SU-DHL-6 (cell line): ENCODE measurements around the gene KRT82.

Source experiments
- H2AFZ ChIP-seq: fragments of 200-600 bp; sonication (generic); 2 replicates; pipeline ENCODE4 v1.6.1; 2014; ENCODE audit warnings: low read depth, mild to moderate bottlenecking, moderate library complexity, mixed read lengths, antibody characterized with exemption, low read length; ENCODE audit not compliant: severe bottlenecking
- H3F3A ChIP-seq: fragments of 200-600 bp; shearing (Covaris generic); 2 replicates; pipeline ENCODE4 v1.6.0; 2016; ENCODE audit warnings: antibody characterized with exemption, mild to moderate bottlenecking; ENCODE audit not compliant: insufficient read depth
- H3K27ac ChIP-seq: fragments of 200-600 bp; sonication (generic); 2 replicates; pipeline ENCODE4 v1.5.1; 2016; ENCODE audit warnings: low read depth, mild to moderate bottlenecking, low read length, moderate library complexity, mixed read lengths
- H3K27me3 ChIP-seq: fragments of 200-600 bp; sonication (generic), shearing (Covaris generic); 2 replicates; pipeline ENCODE4 v1.6.0; 2014; ENCODE audit warnings: mild to moderate bottlenecking, low read length
- H3K36me3 ChIP-seq: fragments of 200-600 bp; sonication (generic); 2 replicates; pipeline ENCODE4 v1.6.1; 2014; ENCODE audit warnings: mild to moderate bottlenecking, low read length, mixed read lengths
- H3K4me2 ChIP-seq: fragments of 300-600, 200-600 bp; shearing (Covaris generic), sonication (generic); 2 replicates; pipeline ENCODE4 v1.6.0; 2014; ENCODE audit warnings: low read length, low read depth, mild to moderate bottlenecking; ENCODE audit not compliant: poor library complexity, severe bottlenecking
- H3K4me3 ChIP-seq: fragments of 200-600 bp; sonication (generic); 2 replicates; pipeline ENCODE4 v1.5.1; 2014; ENCODE audit warnings: antibody characterized with exemption, low read length, mild to moderate bottlenecking, mixed read lengths; ENCODE audit not compliant: insufficient read depth, poor library complexity, severe bottlenecking
- H3K79me2 ChIP-seq: fragments of 200-600 bp; sonication (generic); 2 replicates; pipeline ENCODE4 v1.6.1; 2014; ENCODE audit warnings: mild to moderate bottlenecking, low read length, moderate library complexity; ENCODE audit not compliant: insufficient read depth
- H3K9ac ChIP-seq: fragments of 200-600 bp; sonication (generic); 2 replicates; pipeline ENCODE4 v1.7.0; 2014; ENCODE audit warnings: mild to moderate bottlenecking, low read length
- H3K9me2 ChIP-seq: fragments of 200-600 bp; sonication (generic); replicated peaks from 2 replicates; pipeline ENCODE4 v1.6.1; 2014; ENCODE audit warnings: low read length; ENCODE audit not compliant: insufficient read depth
- H3K9me3 ChIP-seq: fragments of 200-600 bp; sonication (generic); 2 replicates; pipeline ENCODE4 v1.6.1; 2014; ENCODE audit warnings: low read length, mixed read lengths; ENCODE audit not compliant: insufficient read depth
- H4K20me1 ChIP-seq: fragments of 200-600 bp; sonication (generic); 2 replicates; pipeline ENCODE4 v1.6.1; 2014; ENCODE audit warnings: low read depth, mild to moderate bottlenecking, antibody characterized with exemption, low read length, moderate library complexity, mixed read lengths
- CTCF ChIP-seq: fragments of 200-600 bp; sonication (generic); IDR thresholded peaks from one replicate; pipeline ENCODE4 v1.5.1; 2017; ENCODE audit warnings: antibody characterized with exemption, mild to moderate bottlenecking, low read length, moderate library complexity; ENCODE audit not compliant: insufficient read depth, poor library complexity, severe bottlenecking
- EZH2phosphoT487 ChIP-seq: fragments of 200-600 bp; sonication (generic), shearing (Covaris generic); conservative IDR thresholded peaks from 2 replicates; pipeline ENCODE4 v1.6.1; 2018; ENCODE audit warnings: mild to moderate bottlenecking, antibody characterized with exemption, low read length, moderate library complexity, mixed read lengths

Gene KRT82

GRCh38 chr12:52442600-52443061 lies 36.5 kb upstream of the KRT82 start:
- Histone ChIP-seq H3K9me3 (no peaks in the 10 kb centered on the region), H3K27me3 (no peaks in the 10 kb centered on the region), H3K9me2 (no peaks in the 10 kb centered on the region), H3F3A (no peaks in the 10 kb centered on the region), H2AFZ (no peak overlapping the region), H4K20me1 (no peaks in the 10 kb centered on the region), H3K4me3 (no peak overlapping the region), H3K4me2 (no peak overlapping the region), H3K9ac (no peak overlapping the region), H3K79me2 (no peaks in the 10 kb centered on the region), H3K36me3 (no peaks in the 10 kb centered on the region), H3K27ac (no peak overlapping the region)
- TF ChIP-seq CTCF = no peak
- no peak for TF ChIP-seq EZH2phosphoT487

- H3K4me3 ChIP-seq = no peak overlapping the region
- H3F3A ChIP-seq = no peaks in the 10 kb centered on the region
- H3K79me2 ChIP-seq = no peaks in the 10 kb centered on the region
- no peaks in the 10 kb centered on the region for H3K9me3 ChIP-seq
- no peaks in the 10 kb centered on the region for H3K9me2 ChIP-seq
- H3K9ac ChIP-seq = no peak overlapping the region
- H3K27me3 ChIP-seq = no peaks in the 10 kb centered on the region
- no peaks in the 10 kb centered on the region for H4K20me1 ChIP-seq
- no peak overlapping the region for H3K4me2 ChIP-seq
- H3K36me3 ChIP-seq = no peaks in the 10 kb centered on the region
- no peak overlapping the region for H3K27ac ChIP-seq
- TF ChIP-seq EZH2phosphoT487 (no peak), CTCF (no peak)
- H2AFZ ChIP-seq = no peak overlapping the region
These were observed 35.3 kb upstream of the KRT82 start for GRCh38 chr12:52441320-52441911.

- H3F3A ChIP-seq = no peaks in the 10 kb centered on the region
- TF ChIP-seq EZH2phosphoT487 (no peak), CTCF (no peak)
- no peak overlapping the region for H2AFZ ChIP-seq
- no peaks in the 10 kb centered on the region for H3K9me2 ChIP-seq
- no peaks in the 10 kb centered on the region for H4K20me1 ChIP-seq
- H3K79me2 ChIP-seq = no peaks in the 10 kb centered on the region
- H3K27me3 ChIP-seq = no peaks in the 10 kb centered on the region
- no peak overlapping the region for H3K4me2 ChIP-seq
- no peak overlapping the region for H3K27ac ChIP-seq
- no peak overlapping the region for H3K9ac ChIP-seq
- H3K4me3 ChIP-seq = no peak overlapping the region
- H3K36me3 ChIP-seq = no peaks in the 10 kb centered on the region
- no peaks in the 10 kb centered on the region for H3K9me3 ChIP-seq
These were observed 34.7 kb upstream of the KRT82 start for GRCh38 chr12:52440821-52441319.
